ENCODE measurements around the gene SLC9A8. TPM values are rescaled to one million over a fixed set of nuclear protein-coding genes. Genes with fewer than 3 reads are reported as not detected.

The SLC9A8 gene
- polyA plus RNA-seq, 2 of the 4 experiments (the other 2 are of a cell fraction) = 5.0 to 7.9 TPM

GRCh38 chr20:49775229-49775693, 37.4 kb upstream of the SLC9A8 start:
- Histone ChIP-seq H3K4me3 (no peak overlapping the region), H3K4me2 (peak overlapping the region; percentile 54), H3K9me3 (no peaks in the 10 kb centered on the region), H3K4me1 (peaks cover 68% of the 10 kb centered on the region), H3K27ac (peak overlapping the region; percentile 94)
- peak; percentile 63 to 70 for ATAC-seq
- POLR2A ChIA-PET = interaction anchor here (0.8 to 3.0 kb wide), 4 partner anchors 15 to 74 kb away, joined by 4 to 14 read pairs (median 6); partner anchors contain the start of gene SLC9A8
- 40% methylated on average over 5 of the region's 5 CpGs for WGBS (ENCODE audit: missing lambda C conversion rate)
- peak; percentile 78 to 90 for DNase-seq (ENCODE audit: low read depth in 1 of 2, low spot score in 1 of 2)
- CTCF ChIA-PET = interaction anchor here (0.7 to 5.2 kb wide), 9 partner anchors 11 to 165 kb away, joined by 3 to 28 read pairs (median 4); partner anchors contain the start of gene B4GALT5
- TF ChIP-seq BCL3 (IDR thresholded peaks at IDR 0.05) (0 out of 3 replicates have a peak, but pooled peaks have one; percentile 58), HES2 (IDR thresholded peaks at IDR 0.05) (0 out of 2 replicates have a peak, but pooled peaks have one; percentile 14), HMGXB4 (CRISPR knock-in tag; IDR thresholded peaks at IDR 0.05; ENCODE audit: borderline replicate concordance) (no peak), MYC (IDR thresholded peaks at IDR 0.05; ENCODE audit: borderline replicate concordance, low read length) (0 out of 2 replicates have a peak, but pooled peaks have one; percentile 43), MAX (IDR thresholded peaks at IDR 0.05) (0 out of 2 replicates have a peak, but pooled peaks have one; percentile 14), JUN (IDR thresholded peaks at IDR 0.05) (peak; percentile 60 to 73; a peak in 3 of 5 replicates), SMC3 (IDR thresholded peaks at IDR 0.05) (peak; percentile 36; the same call in 1 of the 3 replicates), RARB (CRISPR knock-in tag; IDR thresholded peaks at IDR 0.05) (0 out of 2 replicates have a peak, but pooled peaks have one; percentile 2), EP300 (IDR thresholded peaks at IDR 0.05) (peak; percentile 72 to 85; a peak in 3 of 5 replicates), KDM5A (IDR thresholded peaks at IDR 0.05) (no peak), CEBPB (IDR thresholded peaks at IDR 0.05) (peak; percentile 65 to 66; a peak in 3 of 4 replicates), JUNB (IDR thresholded peaks at IDR 0.05) (peak; percentile 59; the same call in 1 of the 2 replicates), NR3C1 (IDR thresholded peaks at IDR 0.05) (no peak), FOSB (CRISPR knock-in tag; IDR thresholded peaks at IDR 0.05) (no peak), FOSL2 (IDR thresholded peaks at IDR 0.05) (peak; percentile 69), FOSL2 (CRISPR knock-in tag; IDR thresholded peaks at IDR 0.05) (peak; percentile 86), KDM1A (IDR thresholded peaks at IDR 0.05; ENCODE audit: low read depth) (no peak), GATA3 (IDR thresholded peaks at IDR 0.05; ENCODE audit: borderline replicate concordance) (peak; percentile 46; the same call in 1 of the 2 replicates)
- FAIRE-seq = no peak

GRCh38 chr20:49779972-49780371, 32.7 kb upstream of the SLC9A8 start:
- POLR2A ChIA-PET = interaction anchor here (0.6 kb wide), 1 partner anchor 35 kb away, joined by 3 read pairs; no protein-coding TSS in a partner anchor

More at GRCh38 chr20:49779972-49780371, 32.7 kb upstream of the SLC9A8 start:
- ATAC-seq = no peak
- no peak for DNase-seq (ENCODE audit: low read depth in 1 of 2, low spot score in 1 of 2)
- no peaks in the 10 kb centered on the region for H3K9me3 ChIP-seq
- WGBS (ENCODE audit: missing lambda C conversion rate) = 78% methylated on average over 1 of the region's 1 CpG
- no peak overlapping the region for H3K4me3 ChIP-seq
- TF ChIP-seq RARB (CRISPR knock-in tag; IDR thresholded peaks at IDR 0.05) (no peak), CTCF (IDR thresholded peaks at IDR 0.05) (no peak), ZNF302 (CRISPR knock-in tag; IDR thresholded peaks at IDR 0.05) (no peak), FOSL2 (IDR thresholded peaks at IDR 0.05) (no peak), FOSL2 (CRISPR knock-in tag; IDR thresholded peaks at IDR 0.05) (no peak), CBX8 (IDR thresholded peaks at IDR 0.05) (no peak), MAZ (IDR thresholded peaks at IDR 0.05; ENCODE audit: borderline replicate concordance, low read depth, low read length) (no peak), FOXS1 (CRISPR knock-in tag; IDR thresholded peaks at IDR 0.05) (no peak), NFE2L2 (conservative IDR thresholded peaks at IDR 0.05; ENCODE audit: low read length) (no peak), KDM1A (IDR thresholded peaks at IDR 0.05; ENCODE audit: low read depth) (no peak), NPAS2 (CRISPR knock-in tag; IDR thresholded peaks at IDR 0.05; ENCODE audit: borderline replicate concordance) (no peak), MYC (IDR thresholded peaks at IDR 0.05; ENCODE audit: borderline replicate concordance, low read length) (no peak), CHD2 (IDR thresholded peaks at IDR 0.05; ENCODE audit: low read length, partially characterized antibody) (no peak), RAD21 (conservative IDR thresholded peaks at IDR 0.05 in 1 of 2, IDR thresholded peaks at IDR 0.05 in 1 of 2) (no peak), RFX5 (IDR thresholded peaks at IDR 0.05) (no peak), BHLHE40 (IDR thresholded peaks at IDR 0.05; ENCODE audit: low read depth, low read length) (no peak)
- H3K4me1 ChIP-seq = peaks cover 30% of the 10 kb centered on the region
- no peak for FAIRE-seq
- H3K27ac ChIP-seq = peak overlapping the region in 1 of 2 experiments; percentile 58; a peak in 3 of 6 replicates
- CTCF ChIA-PET = interaction anchor here (0.7 to 1.8 kb wide), 4 partner anchors 10 to 170 kb away, joined by 3 to 9 read pairs (median 3); no protein-coding TSS in a partner anchor
- H3K4me2 ChIP-seq = no peak overlapping the region
